ENCODE data around the gene DCLK3. TPM values are rescaled to one million over a fixed set of nuclear protein-coding genes. Genes with fewer than 3 reads are reported as not detected.

Gene DCLK3
- total RNA-seq, 1 experiment from 2014 or later: 0.55 TPM

DNA sequence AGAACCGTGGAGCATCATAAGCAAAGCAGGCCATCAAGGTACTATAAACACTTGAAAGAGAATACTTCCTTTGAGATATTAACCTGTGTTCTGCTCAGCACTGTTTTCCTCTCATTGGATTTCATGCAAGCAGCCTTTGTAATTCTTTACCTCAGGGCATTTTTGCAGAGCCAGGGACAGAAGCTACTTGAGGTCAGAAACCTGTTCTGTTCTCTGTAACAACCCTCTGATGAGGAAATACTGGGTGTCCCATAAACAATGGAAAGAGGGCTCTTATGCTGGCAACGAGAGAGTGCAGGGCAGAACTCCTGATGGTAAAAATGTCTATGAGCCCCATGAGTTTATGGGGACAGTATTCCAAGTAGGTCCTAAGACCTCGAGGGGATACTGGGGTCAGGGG, 66.0 kb downstream of the DCLK3 start:
- ChIA-PET CTCF (interaction anchor here (2.3 kb wide), 1 partner anchor 733 kb away, joined by 9 read pairs; no protein-coding TSS in a partner anchor), POLR2A (no interaction called here)
- Mint-ChIP-seq H3K27ac (no peak overlapping the region), H3K4me3 (no peak overlapping the region), H3K9me3 (peaks cover 9% of the 10 kb centered on the region), H3K36me3 (peaks cover 2% of the 10 kb centered on the region), H3K4me1 (peaks cover 18% of the 10 kb centered on the region), H3K27me3 (ENCODE audit: low read depth) (no peaks in the 10 kb centered on the region)
- ATAC-seq (no peak), DNase-seq (ENCODE audit: low spot score) (no peak)
- TF ChIP-seq, protein P1, sequence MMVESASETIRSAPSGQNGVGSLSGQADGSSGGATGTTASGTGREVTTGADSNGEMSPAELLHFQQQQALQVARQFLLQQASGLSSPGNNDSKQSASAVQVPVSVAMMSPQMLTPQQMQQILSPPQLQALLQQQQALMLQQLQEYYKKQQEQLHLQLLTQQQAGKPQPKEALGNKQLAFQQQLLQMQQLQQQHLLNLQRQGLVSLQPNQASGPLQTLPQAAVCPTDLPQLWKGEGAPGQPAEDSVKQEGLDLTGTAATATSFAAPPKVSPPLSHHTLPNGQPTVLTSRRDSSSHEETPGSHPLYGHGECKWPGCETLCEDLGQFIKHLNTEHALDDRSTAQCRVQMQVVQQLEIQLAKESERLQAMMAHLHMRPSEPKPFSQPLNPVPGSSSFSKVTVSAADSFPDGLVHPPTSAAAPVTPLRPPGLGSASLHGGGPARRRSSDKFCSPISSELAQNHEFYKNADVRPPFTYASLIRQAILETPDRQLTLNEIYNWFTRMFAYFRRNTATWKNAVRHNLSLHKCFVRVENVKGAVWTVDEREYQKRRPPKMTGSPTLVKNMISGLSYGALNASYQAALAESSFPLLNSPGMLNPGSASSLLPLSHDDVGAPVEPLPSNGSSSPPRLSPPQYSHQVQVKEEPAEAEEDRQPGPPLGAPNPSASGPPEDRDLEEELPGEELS (CRISPR knock-in tag; IDR thresholded peaks at IDR 0.05): no peak
- TF ChIP-seq, protein P2, sequence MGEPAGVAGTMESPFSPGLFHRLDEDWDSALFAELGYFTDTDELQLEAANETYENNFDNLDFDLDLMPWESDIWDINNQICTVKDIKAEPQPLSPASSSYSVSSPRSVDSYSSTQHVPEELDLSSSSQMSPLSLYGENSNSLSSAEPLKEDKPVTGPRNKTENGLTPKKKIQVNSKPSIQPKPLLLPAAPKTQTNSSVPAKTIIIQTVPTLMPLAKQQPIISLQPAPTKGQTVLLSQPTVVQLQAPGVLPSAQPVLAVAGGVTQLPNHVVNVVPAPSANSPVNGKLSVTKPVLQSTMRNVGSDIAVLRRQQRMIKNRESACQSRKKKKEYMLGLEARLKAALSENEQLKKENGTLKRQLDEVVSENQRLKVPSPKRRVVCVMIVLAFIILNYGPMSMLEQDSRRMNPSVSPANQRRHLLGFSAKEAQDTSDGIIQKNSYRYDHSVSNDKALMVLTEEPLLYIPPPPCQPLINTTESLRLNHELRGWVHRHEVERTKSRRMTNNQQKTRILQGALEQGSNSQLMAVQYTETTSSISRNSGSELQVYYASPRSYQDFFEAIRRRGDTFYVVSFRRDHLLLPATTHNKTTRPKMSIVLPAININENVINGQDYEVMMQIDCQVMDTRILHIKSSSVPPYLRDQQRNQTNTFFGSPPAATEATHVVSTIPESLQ (CRISPR knock-in tag; IDR thresholded peaks at IDR 0.05): no peak
- no peak for TF ChIP-seq KAT7 (CRISPR knock-in tag; IDR thresholded peaks at IDR 0.05; ENCODE audit: borderline replicate concordance)
- no peak for TF ChIP-seq GTF2I (CRISPR knock-in tag; conservative IDR thresholded peaks at IDR 0.05)
- TF ChIP-seq, protein P3, sequence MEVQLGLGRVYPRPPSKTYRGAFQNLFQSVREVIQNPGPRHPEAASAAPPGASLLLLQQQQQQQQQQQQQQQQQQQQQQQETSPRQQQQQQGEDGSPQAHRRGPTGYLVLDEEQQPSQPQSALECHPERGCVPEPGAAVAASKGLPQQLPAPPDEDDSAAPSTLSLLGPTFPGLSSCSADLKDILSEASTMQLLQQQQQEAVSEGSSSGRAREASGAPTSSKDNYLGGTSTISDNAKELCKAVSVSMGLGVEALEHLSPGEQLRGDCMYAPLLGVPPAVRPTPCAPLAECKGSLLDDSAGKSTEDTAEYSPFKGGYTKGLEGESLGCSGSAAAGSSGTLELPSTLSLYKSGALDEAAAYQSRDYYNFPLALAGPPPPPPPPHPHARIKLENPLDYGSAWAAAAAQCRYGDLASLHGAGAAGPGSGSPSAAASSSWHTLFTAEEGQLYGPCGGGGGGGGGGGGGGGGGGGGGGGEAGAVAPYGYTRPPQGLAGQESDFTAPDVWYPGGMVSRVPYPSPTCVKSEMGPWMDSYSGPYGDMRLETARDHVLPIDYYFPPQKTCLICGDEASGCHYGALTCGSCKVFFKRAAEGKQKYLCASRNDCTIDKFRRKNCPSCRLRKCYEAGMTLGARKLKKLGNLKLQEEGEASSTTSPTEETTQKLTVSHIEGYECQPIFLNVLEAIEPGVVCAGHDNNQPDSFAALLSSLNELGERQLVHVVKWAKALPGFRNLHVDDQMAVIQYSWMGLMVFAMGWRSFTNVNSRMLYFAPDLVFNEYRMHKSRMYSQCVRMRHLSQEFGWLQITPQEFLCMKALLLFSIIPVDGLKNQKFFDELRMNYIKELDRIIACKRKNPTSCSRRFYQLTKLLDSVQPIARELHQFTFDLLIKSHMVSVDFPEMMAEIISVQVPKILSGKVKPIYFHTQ (CRISPR knock-in tag; IDR thresholded peaks at IDR 0.05): no peak

DNA sequence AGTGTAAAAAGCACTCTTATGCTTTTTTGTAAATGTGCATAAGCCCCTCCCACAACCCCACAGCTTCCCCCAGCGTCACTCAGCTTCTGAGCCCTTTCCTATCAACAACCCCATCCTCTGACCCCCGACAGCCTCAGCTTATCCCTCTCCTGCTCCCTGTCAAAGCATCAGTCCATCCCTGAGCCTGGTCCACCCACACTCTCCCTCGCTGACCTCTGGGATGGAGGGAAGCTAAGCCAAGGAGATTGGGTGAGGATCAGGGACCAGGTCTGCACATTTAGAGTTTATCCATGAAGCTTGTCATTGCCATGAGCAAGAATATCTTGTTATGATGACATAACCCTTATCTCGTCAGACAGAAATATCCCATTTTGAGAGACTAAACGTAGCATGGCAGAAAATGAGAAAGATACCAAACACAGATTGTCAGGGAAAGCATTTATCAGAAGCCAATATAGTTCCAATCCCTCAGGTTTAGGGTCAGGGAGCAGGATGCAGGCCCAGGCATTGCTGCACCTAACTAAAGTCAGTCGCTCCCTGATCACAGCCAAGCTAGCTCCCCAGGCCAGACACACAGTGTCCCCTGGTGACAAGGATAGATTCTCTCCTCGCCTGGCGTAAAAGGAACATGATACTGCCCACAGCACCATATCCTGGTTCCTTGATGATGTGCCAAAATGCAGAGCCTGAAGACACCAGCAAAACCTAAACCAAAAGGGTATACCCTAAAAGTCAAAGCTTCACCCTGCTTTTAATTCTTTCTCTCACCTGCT, 66.9 kb downstream of the DCLK3 start:
- Mint-ChIP-seq H3K4me3 (no peak overlapping the region), H3K4me1 (peaks cover 18% of the 10 kb centered on the region), H3K36me3 (peaks cover 4% of the 10 kb centered on the region), H3K27ac (no peak overlapping the region), H3K9me3 (peaks cover 16% of the 10 kb centered on the region), H3K27me3 (ENCODE audit: low read depth) (no peaks in the 10 kb centered on the region)
- CTCF ChIA-PET: interaction anchor here (0.6 to 2.3 kb wide), 5 partner anchors 20 to 732 kb away, joined by 3 to 12 read pairs (median 3); no protein-coding TSS in a partner anchor
- TF ChIP-seq, protein P4, sequence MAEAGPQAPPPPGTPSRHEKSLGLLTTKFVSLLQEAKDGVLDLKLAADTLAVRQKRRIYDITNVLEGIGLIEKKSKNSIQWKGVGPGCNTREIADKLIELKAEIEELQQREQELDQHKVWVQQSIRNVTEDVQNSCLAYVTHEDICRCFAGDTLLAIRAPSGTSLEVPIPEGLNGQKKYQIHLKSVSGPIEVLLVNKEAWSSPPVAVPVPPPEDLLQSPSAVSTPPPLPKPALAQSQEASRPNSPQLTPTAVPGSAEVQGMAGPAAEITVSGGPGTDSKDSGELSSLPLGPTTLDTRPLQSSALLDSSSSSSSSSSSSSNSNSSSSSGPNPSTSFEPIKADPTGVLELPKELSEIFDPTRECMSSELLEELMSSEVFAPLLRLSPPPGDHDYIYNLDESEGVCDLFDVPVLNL (CRISPR knock-in tag; IDR thresholded peaks at IDR 0.05; ENCODE audit: borderline replicate concordance, low read depth): no peak
- no peak for TF ChIP-seq ZNF671 (CRISPR knock-in tag; IDR thresholded peaks at IDR 0.05)
- TF ChIP-seq, protein P5, sequence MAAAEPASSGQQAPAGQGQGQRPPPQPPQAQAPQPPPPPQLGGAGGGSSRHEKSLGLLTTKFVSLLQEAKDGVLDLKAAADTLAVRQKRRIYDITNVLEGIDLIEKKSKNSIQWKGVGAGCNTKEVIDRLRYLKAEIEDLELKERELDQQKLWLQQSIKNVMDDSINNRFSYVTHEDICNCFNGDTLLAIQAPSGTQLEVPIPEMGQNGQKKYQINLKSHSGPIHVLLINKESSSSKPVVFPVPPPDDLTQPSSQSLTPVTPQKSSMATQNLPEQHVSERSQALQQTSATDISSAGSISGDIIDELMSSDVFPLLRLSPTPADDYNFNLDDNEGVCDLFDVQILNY (CRISPR knock-in tag; IDR thresholded peaks at IDR 0.05): no peak
- TF ChIP-seq, protein P6, sequence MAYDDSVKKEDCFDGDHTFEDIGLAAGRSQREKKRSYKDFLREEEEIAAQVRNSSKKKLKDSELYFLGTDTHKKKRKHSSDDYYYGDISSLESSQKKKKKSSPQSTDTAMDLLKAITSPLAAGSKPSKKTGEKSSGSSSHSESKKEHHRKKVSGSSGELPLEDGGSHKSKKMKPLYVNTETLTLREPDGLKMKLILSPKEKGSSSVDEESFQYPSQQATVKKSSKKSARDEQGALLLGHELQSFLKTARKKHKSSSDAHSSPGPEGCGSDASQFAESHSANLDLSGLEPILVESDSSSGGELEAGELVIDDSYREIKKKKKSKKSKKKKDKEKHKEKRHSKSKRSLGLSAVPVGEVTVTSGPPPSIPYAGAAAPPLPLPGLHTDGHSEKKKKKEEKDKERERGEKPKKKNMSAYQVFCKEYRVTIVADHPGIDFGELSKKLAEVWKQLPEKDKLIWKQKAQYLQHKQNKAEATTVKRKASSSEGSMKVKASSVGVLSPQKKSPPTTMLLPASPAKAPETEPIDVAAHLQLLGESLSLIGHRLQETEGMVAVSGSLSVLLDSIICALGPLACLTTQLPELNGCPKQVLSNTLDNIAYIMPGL (CRISPR knock-in tag; IDR thresholded peaks at IDR 0.05): no peak
- no peak for TF ChIP-seq RELA (CRISPR knock-in tag; IDR thresholded peaks at IDR 0.05; ENCODE audit: borderline replicate concordance)
- TF ChIP-seq NFE2L1 (CRISPR knock-in tag; IDR thresholded peaks at IDR 0.05): no peak
- TF ChIP-seq NR1H2 (CRISPR knock-in tag; IDR thresholded peaks at IDR 0.05): no peak
- no peak for TF ChIP-seq RORB (CRISPR knock-in tag; IDR thresholded peaks at IDR 0.05)
- TF ChIP-seq JUN (CRISPR knock-in tag; IDR thresholded peaks at IDR 0.05): no peak
- POLR2A ChIA-PET: no interaction called here
- no peak for DNase-seq (ENCODE audit: low spot score)
- ATAC-seq: peak; percentile 53

Data from WTC11 (cell line).